Measurements from ENCODE around the gene PWP2.
"Not testable (repeated sequence)": the region's sequence is repeated elsewhere in the genome, so short reads cannot be mapped to it uniquely, and the experiment has no call there.

Gene PWP2

DNA sequence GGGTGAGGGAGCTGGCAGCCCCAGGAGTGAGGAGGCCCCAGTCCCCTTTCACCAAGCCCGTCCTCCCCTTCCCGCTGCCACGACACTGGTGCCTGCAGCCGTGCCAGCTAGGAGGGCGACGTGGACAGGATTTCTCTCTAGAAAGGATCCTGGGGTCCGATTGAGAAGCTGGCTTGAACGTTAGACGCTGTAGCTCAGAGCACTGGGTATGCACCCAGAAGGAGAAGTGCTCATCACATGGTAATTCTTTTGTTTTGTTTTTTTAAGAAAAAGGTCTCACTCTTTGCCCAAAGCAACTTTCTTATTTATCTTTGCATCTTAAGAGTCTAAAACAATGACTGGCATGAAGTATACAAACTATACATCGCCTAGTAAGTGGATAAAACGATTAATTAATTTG, 60.3 kb downstream of the PWP2 start:
- DNase-seq = not testable (repeated sequence)

DNA sequence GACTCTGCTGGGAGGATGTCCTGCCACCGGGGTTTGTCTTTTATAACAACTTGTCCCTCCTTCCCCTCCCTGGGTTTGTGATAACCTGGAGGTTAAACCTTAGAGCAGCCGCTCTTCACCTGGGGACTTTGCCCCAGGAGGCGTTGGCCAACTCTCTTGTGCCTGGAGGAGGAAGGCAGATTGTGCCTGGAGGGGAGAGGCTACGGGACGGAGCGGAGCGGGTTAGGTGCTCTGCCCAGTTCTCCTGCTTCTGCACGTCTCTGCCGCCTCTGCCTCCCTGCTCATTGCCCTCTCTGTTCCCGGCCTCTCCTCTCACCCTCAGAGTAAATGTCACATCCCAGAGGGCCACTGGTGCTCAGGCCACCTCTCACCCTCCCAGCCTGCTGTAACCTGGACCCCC, 63.1 kb downstream of the PWP2 start:
- DNase-seq = not testable (repeated sequence)

DNA sequence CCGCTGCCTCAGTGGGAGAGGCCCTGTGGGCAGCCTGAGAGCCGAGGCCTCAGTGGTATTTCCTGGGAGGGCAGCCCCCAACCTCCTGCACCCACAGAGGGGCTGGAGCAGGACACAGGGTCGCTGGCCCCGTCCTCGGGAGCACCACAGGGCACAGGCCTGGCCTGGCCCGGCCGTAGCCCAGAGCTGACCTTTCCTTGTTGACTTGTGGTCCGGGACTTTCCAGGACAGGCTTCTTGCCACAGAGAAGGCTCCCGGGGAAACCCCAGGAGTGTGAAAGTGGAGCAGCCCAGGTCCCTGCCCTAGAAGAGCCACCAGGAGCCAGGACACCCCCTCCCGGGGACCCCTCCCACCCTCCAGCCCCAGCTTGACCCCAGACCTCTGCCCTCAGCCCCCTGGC, 63.7 kb downstream of the PWP2 start:
- DNase-seq = not testable (repeated sequence)

DNA sequence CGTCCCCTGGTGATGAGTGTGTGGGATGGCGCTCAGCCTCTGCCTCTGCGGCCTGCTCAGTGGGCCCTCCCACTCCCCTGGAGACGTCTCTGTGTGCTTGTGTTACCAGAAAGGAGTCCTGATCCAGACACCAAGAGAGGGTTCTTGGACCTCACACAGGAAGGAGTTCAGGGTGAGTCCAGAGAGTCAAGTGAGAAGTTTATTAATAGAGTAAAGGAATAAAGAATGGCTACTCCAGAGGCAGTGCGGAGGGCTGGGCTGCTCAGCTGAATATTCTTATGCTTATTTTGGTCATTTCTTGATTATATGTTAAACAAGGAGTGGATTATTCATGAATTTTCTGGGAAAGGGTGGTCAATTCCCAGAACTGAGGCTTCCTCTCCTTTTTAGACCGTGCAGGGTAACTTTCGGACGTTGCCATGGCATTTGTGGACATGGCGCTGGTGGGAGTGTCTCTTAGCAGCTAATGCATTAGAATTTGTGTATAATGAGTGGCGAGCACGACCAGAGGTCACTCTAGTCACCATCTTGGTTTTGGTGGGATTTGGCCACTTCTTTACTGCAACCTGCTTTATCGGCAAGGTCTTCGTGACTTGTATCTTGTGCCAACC, 64.9 kb downstream of the PWP2 start:
- not testable (repeated sequence) for DNase-seq

DNA sequence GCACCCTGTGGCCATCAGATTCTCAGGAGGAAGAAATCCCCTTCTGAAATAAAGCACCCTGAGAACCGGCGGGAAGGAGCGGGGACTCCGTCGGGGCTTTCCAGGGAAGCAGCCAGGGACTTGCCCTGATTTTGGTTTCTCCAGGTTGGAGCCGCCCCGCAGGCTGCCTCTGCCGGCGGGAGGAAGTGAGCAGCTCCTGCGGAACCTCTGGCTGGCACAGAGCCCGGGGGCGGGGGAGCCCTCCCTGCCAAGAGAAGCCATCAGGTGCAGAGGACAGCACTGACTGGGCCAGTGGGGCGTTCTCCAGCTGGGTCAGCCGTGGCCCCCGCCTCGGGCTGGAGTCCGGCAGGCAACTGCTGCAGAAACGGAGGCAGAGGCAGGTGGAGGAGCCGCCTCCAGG, 65.5 kb downstream of the PWP2 start:
- not testable (repeated sequence) for DNase-seq

DNA sequence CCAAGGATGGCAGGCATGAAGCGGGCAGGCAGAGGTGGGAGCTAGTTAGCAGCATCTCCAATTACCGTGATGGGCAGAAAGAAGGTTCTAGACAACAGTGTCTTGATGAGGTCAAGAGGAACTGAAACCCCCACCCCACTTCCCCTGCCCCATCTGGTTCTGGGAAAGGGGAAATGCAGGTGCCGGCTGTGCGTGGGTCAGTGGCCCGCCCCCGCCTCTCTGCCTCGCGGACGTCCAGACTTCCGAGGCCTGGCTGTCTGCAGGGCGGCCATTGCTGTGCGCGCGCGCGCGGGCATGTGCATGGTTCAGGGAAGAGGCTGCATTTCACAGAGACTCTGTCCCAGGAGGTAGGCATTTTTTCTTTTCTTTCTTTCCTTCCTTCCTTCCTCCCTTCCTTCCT, 68.0 kb downstream of the PWP2 start:
- DNase-seq = not testable (repeated sequence)

DNA sequence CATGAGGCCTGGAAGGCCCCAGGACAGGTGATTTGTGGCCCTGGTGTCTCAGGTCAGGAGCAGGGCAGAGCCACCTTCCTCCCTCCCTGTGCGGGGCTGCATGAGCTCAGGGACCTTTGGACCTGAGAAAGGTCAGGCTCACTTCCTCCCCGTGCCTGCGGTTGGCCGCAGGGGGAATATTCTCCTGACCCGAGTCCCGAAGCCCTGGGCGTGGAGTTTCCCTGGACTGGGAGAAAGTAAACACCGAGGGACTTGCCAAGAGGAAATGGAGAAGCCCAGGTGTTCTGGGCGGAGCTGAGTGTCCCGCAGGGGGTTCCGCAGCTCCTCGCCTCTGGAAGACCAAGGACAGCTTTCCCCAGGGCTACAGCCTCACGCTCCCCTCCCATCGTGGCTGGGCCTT, 68.9 kb downstream of the PWP2 start:
- not testable (repeated sequence) for DNase-seq
